Measurements from ENCODE around the gene AP1M1. TPM values are rescaled to one million over a fixed set of nuclear protein-coding genes. Genes with fewer than 3 reads are reported as not detected.

AP1M1 gene
- total RNA-seq, 1 donor from 2014 or later = 49.4 TPM

DNA sequence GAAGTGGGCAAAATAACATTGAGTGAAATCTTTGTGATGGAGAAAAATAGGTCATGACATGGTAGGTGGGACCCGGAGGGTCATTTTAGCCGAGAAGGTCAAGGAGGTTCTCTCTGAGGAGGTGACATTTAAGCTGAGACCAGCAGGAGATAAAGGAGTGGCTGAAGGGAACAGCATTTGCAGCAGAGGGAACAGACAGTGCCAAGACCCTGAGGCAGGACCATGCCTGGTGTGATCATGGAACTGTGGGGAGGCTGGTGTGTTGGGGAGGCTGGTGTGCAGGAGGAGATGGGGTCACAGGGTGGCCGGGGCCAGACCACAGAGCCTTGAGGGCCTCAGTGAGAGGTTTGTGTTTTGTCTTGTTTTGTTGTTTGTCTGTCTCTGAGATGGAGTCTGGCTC lies 67.5 kb downstream of the AP1M1 start:
- peak overlapping the region; percentile 40 for H3K27ac Mint-ChIP-seq
- DNase-seq (ENCODE audit: low spot score in 2 of 2, unreplicated experiment in 2 of 2) = no peak
- TF ChIP-seq, protein P1, sequence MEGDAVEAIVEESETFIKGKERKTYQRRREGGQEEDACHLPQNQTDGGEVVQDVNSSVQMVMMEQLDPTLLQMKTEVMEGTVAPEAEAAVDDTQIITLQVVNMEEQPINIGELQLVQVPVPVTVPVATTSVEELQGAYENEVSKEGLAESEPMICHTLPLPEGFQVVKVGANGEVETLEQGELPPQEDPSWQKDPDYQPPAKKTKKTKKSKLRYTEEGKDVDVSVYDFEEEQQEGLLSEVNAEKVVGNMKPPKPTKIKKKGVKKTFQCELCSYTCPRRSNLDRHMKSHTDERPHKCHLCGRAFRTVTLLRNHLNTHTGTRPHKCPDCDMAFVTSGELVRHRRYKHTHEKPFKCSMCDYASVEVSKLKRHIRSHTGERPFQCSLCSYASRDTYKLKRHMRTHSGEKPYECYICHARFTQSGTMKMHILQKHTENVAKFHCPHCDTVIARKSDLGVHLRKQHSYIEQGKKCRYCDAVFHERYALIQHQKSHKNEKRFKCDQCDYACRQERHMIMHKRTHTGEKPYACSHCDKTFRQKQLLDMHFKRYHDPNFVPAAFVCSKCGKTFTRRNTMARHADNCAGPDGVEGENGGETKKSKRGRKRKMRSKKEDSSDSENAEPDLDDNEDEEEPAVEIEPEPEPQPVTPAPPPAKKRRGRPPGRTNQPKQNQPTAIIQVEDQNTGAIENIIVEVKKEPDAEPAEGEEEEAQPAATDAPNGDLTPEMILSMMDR (IDR thresholded peaks at IDR 0.05; ENCODE audit: unreplicated experiment) = no peak
- no peaks in the 10 kb centered on the region for H3K36me3 Mint-ChIP-seq
- no peaks in the 10 kb centered on the region for H3K9me3 Mint-ChIP-seq
- no peaks in the 10 kb centered on the region for H3K27me3 Mint-ChIP-seq (ENCODE audit: low read depth)
- H3K4me1 Mint-ChIP-seq = peaks cover 19% of the 10 kb centered on the region
- H3K4me3 Mint-ChIP-seq = no peak overlapping the region

DNA sequence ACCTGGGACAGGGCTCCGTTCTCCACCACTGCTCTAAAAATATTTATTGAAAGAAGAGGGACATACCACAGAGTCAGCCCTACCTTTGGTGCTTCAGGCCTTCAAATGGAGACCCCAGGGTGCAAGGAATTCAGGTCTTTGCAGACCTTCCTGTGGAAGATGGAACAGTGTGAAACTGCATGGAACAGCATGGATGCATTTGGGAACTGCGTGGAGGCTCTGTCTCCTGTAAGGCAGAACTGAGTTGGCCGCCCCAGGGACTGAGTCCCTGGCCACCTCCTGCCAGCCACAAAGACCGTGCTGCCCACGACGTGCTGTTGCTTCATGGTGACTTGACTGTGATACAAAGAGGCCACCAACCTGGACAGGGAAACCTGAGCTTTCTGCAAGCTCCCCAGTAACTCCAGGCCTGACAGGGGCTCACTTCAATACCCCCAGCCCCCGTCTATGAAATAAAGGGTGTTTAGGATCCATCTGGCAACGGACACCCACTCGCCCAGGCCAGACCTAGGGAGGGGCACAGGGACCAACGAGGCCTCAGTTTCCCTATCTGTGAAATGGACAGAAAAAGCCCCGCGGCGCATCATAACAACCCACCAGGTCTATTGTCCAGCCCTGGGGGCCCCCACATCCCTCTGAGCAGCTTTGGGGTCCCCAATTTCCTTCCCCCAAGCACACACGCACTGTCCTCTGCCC lies 68.3 kb downstream of the AP1M1 start:
- no peak for DNase-seq (ENCODE audit: low spot score in 2 of 2, unreplicated experiment in 2 of 2)
- no peaks in the 10 kb centered on the region for H3K27me3 Mint-ChIP-seq (ENCODE audit: low read depth)
- peaks cover 19% of the 10 kb centered on the region for H3K4me1 Mint-ChIP-seq
- TF ChIP-seq, protein P1 (IDR thresholded peaks at IDR 0.05; ENCODE audit: unreplicated experiment) = no peak
- no peaks in the 10 kb centered on the region for H3K9me3 Mint-ChIP-seq
- H3K4me3 Mint-ChIP-seq = no peak overlapping the region
- H3K27ac Mint-ChIP-seq = no peak overlapping the region
- no peaks in the 10 kb centered on the region for H3K36me3 Mint-ChIP-seq

DNA sequence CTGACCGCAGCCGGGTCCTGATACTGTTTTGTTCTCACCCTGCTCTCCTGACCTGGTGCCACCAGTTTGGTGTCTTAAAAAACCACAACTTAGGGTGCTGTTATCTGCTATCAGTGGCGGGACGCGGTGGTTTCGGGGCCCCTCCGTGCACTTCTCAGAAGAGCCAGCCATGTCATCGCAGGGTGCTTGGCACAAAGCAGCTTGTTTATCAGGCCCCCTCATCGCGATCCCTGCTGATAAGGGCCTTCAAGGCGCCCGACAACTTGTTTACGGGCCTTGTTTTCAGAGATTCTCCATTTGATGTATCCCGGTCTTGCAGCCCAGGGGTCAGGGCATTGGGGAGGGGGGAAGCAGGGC lies 68.9 kb downstream of the AP1M1 start:
- DNase-seq (ENCODE audit: low spot score in 2 of 2, unreplicated experiment in 2 of 2) = no peak
- Mint-ChIP-seq H3K27me3 (ENCODE audit: low read depth) (no peaks in the 10 kb centered on the region), H3K4me3 (no peak overlapping the region)

DNA sequence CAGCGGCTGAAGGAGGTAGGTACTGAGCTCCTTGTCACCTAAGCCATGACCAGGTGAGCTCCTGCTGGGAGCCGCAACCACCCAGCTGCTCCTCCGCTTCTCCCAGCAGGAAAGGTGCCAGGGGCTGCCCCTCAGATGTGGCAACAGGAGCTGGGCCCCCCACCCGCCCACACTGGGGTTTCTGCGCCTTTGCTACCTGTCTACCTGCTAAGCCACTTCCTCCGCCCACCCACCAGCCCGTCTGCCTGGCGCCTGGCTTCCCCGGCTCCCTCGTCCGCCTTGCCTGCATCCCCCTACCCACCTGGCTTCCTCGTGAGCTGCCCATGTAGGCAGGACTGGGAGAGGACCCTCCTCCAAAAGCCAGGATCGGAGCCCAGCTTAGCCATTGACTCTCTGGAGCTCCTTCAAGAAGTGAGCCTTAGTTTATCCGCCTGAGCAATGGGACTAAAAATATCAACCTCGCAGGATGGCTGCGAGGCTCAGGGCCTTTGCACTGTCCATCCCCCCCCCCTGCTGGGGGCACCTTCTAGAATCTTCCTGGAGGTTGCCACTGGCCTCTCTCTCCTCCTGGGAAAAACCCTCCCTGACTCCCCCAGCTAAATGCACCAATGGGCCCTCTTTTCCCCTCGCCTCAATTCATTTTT lies 71.1 kb downstream of the AP1M1 start:
- no peak overlapping the region for H3K27ac Mint-ChIP-seq
- no peaks in the 10 kb centered on the region for H3K36me3 Mint-ChIP-seq
- no peaks in the 10 kb centered on the region for H3K9me3 Mint-ChIP-seq
- no peaks in the 10 kb centered on the region for H3K27me3 Mint-ChIP-seq (ENCODE audit: low read depth)
- TF ChIP-seq, protein P1 (IDR thresholded peaks at IDR 0.05; ENCODE audit: unreplicated experiment) = no peak
- no peak for DNase-seq (ENCODE audit: low spot score in 2 of 2, unreplicated experiment in 2 of 2)
- H3K4me1 Mint-ChIP-seq = peaks cover 9% of the 10 kb centered on the region
- no peak overlapping the region for H3K4me3 Mint-ChIP-seq

More for the DNA sequence above, 68.9 kb downstream of the AP1M1 start:
- H3K9me3 Mint-ChIP-seq = no peaks in the 10 kb centered on the region
- H3K27ac Mint-ChIP-seq = no peak overlapping the region
- TF ChIP-seq, protein P1 (IDR thresholded peaks at IDR 0.05; ENCODE audit: unreplicated experiment) = no peak
- H3K4me1 Mint-ChIP-seq = peaks cover 14% of the 10 kb centered on the region
- H3K36me3 Mint-ChIP-seq = no peaks in the 10 kb centered on the region

DNA sequence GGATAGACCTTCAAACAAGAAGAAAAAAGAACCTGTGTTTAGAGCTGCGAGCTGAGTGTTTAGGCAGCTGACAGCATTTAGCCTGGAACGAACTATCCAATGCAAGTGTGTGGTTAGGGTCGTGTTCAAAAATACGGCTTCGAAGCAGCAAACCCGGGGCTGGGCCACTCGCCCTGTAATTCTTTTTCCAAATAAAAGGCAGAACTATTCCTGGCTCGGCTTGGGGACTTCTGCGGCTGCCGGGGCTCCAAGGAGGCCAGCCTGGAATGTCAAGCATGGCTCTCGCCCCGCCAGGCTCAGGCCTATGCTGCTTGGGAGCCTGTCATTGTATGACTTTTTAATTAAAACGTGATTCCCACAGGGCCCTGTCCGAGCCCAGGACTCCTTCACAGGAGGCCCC lies 75.2 kb downstream of the AP1M1 start:
- DNase-seq (ENCODE audit: low spot score in 2 of 2, unreplicated experiment in 2 of 2) = no peak
- TF ChIP-seq, protein P1 (IDR thresholded peaks at IDR 0.05; ENCODE audit: unreplicated experiment) = no peak
- Mint-ChIP-seq H3K36me3 (no peaks in the 10 kb centered on the region), H3K27me3 (ENCODE audit: low read depth) (peaks cover 1% of the 10 kb centered on the region), H3K9me3 (no peaks in the 10 kb centered on the region), H3K27ac (peak overlapping the region; percentile 90), H3K4me3 (no peak overlapping the region), H3K4me1 (peaks cover 8% of the 10 kb centered on the region)

Data from mesothelial cell of epicardium (in vitro differentiated cells).